CD4-positive, alpha-beta T cell treated with Interleukin-4 for 4 hours (primary cell): Measurements from ENCODE around the gene COP1.
"Not testable (repeated sequence)": the region's sequence is repeated elsewhere in the genome, so short reads cannot be mapped to it uniquely, and the experiment has no call there.

Experiments
- DNase-seq: peaks from one replicate; pipeline ENCODE4 v3.0.0-alpha.2; 2020

Gene COP1

DNA sequence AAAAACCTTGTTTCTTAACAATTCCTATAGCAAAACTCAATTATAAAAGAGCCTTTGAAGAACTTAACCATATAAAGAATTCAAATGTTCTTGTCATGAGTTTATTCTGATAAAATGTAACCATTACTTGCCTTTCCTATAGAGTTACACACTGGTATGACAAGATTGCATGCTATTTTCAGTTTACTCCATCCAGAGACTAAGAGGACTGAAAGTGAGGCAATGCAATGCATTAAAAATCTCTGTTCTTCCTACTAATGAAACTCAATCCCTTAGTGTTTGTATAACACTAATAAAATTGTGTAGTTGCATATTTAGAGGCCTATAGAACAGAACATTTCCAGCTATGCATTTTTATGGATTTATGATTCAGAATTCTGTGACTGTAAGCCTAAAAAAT, 88.1 kb downstream of the COP1 start:
- no peak for DNase-seq

DNA sequence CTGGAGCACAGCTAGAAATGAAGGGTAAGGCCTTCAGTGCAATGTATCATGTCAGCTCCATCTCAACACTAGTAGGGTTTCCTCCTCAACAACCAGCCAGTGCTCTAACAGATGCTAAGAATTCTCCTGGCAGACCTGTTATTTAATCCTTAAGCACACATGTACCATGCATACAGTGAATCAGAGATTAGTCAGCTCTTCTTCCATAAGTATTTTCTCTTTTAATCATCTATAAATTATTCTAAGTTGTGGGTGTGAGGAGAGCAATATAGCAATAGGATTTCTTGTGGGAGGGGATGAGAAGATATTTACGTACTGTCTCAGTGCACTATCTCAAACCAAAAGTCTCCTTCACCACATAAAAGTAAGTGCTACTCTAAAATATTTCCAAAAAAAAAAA, 95.3 kb downstream of the COP1 start:
- DNase-seq, result no peak

DNA sequence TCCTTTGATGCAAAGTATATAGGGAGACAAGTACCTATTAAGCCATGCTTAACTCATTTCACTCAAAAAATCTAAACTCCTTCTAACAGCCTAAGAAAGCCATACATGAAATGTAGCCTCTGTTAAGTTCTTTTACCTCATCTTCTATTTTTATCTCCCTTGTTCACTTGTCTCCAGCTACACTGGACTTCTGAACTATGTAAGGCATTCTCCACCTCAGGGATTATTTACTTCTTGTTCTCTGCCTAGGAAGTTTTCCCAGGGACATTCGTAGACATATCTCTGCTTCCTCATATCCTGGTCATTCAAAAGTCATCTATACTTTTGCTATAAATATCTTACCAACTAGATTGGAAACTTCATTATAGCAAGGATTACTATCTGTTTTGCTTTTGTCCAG, 96.9 kb downstream of the COP1 start:
- DNase-seq, result no peak

DNA sequence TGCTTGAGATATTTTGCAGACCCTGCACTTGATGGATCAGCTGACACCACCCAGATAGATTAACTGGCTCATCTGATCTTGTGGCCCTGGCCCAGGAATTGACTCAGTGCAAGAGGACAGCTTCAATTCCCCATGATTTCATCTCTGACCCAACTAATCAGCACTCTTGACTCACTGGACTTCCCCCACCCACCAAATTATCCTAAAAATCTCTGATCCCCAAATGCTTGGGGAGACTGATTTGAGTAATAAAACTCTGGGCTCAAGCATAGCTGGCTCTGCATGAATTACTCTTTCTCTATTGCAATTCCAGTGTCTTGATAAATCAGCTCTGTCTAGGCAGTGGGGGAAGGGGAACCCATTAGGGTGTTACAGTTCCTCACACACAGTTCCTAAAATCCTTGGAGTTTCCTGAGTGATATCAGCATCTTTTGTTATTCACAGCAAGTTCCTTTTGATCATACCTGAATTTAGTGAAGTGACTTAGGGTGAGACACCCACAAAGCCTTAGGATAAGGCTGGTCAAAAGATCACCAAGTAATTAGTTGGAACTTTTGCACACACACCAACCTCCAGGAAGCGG, 104.2 kb downstream of the COP1 start:
- no peak for DNase-seq

DNA sequence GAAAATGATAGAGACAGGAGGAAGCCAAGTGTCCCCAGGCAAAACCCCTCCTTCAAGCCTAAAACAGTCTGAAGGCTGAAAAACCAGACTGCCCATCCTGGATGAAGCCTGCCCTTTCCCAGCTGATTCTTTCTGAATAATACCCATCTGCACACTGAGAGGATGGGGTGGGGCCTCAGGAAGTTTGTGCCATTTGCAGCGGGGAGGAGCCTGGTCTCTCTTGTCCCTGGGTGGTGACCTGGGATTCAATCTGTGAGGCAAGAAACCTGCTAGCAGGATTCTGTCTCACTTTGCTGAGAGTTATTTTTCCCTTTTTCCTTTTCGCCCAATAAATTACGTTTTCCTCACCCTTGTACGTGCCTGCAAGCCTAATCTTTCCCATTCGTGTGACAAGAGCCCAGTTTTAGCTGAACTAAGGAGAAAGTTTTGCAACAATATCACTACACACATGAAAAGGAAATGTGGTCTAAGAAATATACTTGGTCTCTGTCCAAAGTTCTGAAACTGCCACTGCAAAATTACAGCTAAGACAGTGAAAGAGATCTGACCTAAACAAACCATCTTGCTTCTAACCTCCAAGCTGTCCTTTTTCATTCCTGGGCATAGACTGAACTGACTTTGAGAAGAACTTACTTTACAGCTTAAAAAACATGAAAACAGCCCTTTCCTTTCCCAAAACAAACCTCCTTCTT, 105.0 kb downstream of the COP1 start:
- DNase-seq, result no peak

DNA sequence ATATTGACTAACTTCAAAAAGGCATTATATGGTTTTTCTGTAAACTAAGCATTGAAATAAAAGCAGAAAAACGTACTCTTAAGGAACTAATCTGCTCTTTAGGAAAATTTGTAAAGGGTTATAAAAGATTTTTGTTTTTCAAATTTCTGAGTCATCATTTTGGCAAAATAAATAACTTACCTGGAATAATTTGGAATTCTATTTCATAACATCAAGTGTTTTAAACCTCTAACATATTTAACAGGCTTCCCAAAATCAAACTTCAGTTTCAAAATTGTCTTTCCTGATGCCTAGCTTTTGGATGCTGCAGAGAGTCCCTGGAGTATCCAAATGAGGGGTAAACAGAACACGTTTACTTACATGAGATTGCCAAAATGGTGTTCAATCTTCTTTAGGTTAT, 108.5 kb downstream of the COP1 start:
- no peak for DNase-seq

DNA sequence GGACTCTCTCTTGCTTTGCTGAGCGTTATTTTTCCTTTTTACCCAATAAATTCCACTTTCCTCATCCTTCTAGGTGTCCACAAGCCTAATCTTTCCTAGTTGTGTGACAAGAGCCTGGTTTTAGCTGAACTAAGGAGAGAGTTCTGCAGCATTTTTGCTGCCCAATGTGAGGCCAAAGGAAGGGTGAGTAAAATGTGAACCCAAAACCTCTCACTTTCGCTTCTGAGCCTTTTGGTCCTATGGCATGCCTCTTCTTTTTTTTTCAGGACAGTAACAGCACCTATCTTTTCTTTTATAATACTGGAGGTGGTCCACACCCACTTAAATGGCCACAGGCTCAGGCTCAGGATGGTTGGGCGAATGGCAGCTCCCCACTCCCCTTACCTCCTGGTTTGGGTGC, 111.1 kb downstream of the COP1 start:
- no peak for DNase-seq

DNA sequence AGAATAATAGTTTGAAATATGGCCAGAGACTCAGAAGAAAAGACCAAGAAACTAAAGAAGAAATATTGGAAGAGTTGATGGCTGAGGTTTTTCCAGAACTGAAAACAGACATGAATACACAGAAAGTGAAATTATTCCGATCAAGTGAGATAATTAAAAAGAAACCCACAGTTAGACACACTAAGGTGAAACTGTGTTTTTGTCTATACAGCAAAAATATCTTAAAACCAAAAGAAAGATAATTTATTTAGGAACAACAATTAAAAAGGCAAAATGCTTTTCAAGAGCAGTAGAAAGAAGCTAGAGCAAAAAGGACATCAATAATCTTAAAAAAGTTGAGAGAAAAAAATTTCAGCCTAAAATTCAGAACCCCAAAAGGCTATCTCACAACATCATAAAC, 116.3 kb downstream of the COP1 start:
- no peak for DNase-seq

DNA sequence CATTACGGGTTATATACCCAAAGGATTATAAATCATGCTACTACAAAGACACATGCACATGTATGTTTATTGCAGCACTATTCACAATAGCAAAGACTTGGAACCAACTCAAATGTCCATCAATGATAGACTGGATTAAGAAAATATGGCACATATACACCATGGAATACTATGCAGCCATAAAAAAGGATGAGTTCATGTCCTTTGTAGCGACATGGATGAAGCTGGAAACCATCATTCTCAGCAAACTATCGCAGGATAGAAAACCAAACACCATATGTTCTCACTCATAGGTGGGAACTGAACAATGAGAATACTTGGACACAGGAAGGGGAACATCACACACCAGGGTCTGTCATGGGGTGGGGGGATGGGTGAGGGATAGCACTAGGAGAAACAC, 119.3 kb downstream of the COP1 start:
- not testable (repeated sequence) for DNase-seq

DNA sequence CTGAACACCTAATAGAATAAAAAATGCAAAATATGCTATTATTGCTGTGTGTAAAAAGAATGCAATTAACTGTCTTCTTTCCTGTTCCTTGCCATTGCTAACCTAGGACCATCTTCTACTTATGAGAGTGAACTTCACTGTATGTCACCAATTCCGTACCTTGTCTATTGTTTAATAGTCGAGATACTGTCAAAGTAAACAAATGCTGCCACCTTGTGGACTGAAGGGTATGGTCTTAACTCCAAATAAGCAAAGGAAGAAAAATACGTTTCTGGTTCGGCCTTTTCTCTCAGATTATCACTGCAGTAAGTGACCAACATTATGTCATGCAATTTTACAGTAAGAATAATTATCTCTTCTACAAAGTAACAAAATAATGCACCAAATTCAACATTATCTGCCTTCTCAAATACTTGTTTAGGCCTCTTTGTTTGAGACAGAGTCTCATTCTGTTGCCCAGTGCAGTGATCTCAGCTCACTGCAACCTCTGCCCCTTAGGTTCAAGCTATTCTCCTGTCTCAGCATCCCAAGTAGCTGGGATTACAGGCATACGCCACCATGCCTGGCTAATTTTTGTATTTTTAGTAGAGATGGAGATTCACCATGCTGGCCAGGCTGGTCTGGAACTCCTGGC, 133.4 kb downstream of the COP1 start:
- peak; percentile 44 for DNase-seq

DNA sequence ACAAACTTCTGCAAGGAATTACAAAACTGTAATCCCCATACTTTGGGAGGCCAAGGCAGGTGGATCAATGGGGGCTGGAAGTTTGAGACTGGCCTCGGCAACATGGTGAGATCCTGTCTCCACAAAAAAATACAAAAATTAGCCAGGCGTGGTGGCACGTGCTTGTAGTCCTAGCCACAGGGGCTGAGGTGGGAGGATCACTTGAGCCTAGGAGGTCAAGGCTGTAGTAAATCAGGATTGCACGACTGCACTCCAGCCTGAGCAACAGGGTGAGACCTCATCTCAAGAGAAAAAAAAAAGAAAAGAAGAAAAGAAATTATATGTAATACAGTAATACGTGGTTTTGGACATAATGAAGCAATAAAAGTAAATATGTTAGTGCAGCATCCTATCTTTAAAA, 138.2 kb downstream of the COP1 start:
- no peak for DNase-seq

DNA sequence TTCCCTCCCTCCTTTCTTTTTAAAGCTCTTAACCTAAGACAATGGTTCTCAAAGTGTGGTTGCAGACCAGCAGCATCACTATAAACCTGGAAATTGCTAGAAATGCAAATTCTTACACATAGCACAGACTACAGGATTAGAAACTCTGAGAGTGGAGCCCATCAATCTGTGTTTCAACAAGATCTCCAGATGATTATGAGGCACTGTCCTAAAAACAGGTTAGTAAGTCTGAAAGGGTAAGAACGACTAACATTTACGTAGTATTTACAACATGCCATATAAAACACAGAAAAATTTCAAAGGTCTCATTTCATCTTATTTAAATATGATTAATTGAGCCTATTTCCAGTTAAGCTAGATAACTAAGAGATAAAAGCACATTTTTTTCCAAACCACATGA, 138.8 kb downstream of the COP1 start:
- DNase-seq, result no peak

DNA sequence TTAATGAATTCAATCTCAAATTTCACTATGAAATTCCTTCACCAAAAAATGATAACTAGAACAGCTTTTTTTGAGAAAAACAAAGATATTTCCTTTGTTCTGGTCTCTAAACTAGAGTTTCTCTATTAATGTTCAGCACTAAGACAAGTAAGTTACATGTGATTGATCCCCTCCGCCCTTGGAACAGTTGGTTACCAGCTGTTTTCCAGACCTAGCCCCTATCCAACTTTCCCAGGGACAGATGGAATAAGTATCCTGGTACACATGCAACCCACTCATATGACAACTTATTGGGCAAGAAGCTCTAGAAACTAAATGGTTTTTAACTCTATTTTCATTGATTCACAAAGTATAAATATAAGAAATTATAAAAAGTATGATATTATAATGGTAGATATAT, 140.4 kb downstream of the COP1 start:
- DNase-seq, result no peak

DNA sequence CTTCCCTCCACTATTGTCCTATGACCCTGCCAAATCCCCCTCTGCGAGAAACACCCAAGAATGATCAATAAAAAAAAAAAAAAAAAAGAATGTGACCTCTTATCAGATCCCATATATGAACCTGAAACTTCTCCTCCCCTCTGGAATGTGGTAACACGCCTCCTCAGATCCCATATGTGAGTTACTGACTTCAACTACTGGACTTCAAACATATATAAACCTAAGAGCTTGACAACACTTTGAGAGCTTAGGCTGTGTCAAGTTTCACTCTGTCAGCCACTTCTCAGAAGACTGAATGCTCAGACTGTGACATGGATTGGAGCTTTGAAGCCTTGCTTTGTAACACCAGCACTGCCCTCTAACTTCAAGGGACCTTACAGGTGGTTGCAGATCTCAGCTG, 148.4 kb downstream of the COP1 start:
- DNase-seq, result no peak

DNA sequence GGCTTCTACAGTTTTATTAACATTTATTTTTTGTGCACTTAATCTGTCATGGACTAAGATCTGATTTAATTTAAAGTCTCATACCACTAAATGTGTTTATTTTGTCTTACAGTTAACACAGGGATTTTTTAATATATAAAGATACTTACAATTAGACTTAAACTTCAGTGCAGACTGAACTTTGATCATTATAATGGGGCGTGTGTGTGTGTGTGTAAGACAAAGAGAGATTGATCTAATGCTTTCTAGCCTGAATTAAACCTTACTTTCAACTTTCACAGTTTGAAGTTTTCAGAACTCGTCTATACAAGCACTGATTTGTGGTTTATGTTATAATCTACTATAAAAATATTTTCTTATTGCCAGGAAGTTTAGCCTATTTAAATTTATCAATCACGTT, 150.8 kb downstream of the COP1 start:
- no peak for DNase-seq

DNA sequence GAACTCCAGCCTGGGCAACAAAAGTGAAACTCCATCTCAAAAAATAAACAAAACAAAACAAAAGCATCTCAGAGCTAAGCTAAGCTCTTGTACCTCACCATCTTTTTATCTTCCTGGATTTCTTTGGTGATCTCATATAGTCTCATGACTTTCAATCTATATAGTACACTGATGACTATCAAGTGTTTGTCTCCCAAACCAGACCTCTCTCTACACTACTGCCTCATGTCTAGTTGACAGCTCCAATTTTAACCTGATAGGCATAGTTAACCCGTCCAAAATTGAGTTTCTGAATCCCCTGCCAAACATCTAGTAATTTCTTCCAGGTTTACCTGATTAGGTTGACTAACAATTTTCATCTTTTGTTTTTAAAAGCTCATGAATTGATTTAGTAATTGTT, 151.7 kb downstream of the COP1 start:
- no peak for DNase-seq

DNA sequence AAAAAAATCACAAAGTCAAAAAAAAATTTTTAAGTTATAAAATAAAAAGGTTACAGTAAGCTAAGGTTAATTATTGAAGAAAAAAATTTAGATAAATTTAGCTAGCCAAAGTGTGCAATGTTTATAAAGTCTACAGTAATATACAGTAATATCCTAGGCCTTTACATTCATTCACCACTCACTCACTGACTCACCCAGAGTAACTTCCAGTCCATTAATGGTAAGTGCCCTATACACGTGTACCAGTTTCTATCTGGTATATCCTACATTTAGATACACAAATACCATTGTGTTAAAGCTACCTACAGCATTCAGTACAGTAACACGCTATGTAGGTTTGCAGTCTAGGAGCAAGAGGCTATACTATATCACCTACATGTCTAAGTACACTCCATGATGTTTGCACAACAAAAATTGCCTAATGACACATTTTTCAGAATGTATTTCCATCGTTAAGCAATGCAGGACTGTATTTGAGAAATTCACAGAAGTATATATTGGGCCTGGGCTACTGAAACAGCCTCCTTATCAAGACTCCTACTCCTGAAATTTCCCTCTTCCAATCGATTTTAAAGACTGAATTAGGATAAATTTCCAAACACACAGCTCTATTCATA, 155.1 kb downstream of the COP1 start:
- no peak for DNase-seq

DNA sequence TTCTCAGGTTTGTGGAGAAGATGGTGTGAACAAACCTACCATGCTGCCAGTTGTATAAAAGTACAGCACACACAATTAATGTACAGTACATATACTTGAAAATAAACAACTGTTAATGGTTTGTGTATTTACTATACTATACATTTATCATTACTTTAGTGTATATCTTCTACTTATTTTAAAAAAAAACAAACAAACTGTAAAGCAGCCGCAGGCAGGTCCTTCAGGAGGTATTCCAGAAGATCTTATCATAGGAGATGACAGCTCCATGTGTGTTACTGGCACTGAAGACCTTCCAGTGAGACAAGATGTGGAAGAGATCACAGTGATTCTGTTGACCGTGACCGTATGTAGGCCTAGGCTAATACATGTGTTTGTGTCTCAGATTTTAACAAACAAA, 155.7 kb downstream of the COP1 start:
- no peak for DNase-seq

DNA sequence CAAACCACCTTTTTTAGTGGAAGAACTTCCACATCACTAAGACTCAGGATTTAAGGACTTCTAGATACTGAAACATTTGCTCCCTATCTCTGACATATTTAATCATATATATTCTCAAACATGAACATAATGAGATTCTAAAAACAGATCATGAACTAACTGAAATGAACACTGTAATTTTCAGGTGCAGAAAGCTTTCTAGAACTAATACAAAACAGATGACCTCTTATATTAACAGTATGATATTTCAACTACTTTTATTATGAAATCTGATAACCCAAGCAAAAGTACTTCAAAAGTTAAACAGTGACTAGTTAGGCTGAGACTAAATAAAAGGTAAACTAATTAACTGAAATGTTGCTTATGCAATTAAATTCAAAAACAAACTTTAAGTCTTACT, 157.5 kb downstream of the COP1 start:
- no peak for DNase-seq

DNA sequence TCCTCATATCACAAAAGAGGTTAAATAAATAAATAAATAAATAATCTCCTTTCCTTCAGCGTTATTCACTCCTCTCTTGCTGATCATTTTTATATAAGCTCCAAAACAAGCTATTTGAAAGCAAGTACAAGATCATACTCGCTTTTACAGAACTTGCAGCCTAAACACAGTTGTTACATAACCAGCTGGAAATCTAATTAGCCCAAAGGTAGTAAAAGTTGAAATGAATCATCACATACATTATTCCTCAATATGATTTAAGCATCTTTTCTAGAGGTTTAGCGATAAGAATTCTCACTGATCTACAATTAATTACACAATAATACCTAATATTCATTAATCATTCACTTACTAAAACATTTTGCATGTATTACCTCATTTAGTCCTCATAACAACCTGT, 160.2 kb downstream of the COP1 start:
- DNase-seq, result no peak

DNA sequence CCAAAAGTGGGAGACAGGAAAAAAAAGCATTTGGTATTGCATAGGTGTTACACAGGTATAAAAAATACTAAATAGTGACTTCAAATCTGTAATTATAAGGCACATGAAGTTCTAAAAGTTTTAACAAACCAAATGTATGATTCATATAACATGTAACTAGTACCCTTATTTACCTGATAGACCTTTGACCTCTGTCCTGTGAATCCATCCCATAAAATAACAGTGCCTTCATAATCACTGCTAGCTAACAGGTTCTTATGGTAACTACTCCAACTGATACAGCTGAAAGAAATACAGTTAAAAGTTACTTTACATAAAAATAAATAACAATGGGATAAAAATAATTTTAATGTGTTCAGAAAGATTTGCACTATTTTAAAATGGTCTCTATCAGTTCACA, 163.5 kb downstream of the COP1 start:
- no peak for DNase-seq

DNA sequence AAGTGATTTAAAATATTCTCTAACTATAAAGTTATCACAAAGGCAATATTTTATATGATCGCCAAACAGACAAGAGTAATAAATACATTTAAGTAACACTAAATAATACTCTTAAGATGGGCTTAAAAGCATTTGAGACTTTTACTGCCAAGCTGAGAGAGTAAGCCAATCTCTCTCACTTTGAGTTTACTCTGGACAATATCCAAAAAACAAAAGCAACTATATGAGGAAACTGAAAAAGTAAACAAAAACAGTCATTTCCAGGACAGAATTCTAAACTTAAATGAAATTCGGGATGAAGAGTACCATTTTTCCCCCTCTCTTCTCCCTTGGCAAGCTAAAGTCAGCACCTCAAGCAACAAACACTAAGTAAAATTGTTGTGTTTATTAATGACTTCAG, 173.2 kb downstream of the COP1 start:
- no peak for DNase-seq

DNA sequence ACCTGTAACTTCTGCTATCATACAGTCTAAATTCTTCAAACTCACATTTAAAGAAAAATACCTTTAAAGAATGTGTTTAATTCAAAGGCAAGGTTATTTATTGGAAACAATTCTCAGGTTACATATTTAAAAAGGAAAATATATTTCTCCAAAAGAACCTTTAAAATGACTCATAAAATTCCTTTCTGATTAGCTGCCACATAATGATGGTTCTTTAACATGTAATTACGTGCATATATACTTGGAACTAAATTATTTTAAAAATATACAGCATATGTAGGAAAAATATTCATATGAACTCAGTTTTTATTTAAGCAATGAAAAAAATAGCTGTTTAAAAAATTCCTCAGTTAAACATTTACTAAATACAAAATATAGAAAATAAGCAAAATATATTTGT, 173.6 kb downstream of the COP1 start:
- no peak for DNase-seq

DNA sequence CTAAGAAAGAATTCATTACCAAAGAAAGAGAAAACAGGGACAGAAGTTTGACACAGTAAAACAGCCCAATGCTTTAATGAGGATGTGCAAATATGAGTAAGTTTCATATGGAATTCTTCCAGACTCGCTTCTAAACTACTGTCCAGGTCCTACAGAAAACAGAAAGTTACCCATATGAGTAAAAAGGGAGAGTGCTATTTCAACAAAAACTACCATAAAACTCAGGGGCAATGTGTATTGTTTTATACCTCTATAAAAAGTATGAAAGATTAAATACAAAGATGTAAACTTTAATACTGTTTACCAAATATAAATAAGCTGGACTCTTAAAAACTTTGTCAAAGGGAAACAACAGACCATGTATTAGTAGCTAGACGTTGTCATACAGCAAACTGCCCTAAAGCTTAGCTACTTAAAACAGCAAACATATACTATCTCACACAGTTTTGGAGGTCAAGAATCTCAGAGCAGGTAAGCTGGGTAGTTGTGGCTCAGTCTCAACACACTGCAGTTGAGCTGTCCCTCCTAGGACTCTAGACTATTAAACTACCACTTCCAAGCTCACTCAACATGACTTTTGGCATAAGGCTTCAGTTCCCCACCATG, 174.9 kb downstream of the COP1 start:
- no peak for DNase-seq
